GM19395 (cell line): ENCODE data around the gene ISLR2.

ENCODE experiments used
- ATAC-seq: cut with Tn5 transposase; IDR thresholded peaks from one replicate; pipeline ENCODE4 v1.9.1; 2021; ENCODE audit warnings: mild to moderate bottlenecking, moderate library complexity; ENCODE audit not compliant: unreplicated experiment

ISLR2 gene

DNA sequence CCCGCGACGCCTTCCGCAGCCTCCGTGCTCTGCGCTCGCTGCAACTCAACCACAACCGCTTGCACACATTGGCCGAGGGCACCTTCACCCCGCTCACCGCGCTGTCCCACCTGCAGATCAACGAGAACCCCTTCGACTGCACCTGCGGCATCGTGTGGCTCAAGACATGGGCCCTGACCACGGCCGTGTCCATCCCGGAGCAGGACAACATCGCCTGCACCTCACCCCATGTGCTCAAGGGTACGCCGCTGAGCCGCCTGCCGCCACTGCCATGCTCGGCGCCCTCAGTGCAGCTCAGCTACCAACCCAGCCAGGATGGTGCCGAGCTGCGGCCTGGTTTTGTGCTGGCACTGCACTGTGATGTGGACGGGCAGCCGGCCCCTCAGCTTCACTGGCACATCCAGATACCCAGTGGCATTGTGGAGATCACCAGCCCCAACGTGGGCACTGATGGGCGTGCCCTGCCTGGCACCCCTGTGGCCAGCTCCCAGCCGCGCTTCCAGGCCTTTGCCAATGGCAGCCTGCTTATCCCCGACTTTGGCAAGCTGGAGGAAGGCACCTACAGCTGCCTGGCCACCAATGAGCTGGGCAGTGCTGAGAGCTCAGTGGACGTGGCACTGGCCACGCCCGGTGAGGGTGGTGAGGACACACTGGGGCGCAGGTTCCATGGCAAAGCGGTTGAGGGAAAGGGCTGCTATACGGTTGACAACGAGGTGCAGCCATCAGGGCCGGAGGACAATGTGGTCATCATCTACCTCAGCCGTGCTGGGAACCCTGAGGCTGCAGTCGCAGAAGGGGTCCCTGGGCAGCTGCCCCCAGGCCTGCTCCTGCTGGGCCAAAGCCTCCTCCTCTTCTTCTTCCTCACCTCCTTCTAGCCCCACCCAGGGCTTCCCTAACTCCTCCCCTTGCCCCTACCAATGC is 45.1 kb downstream of the ISLR2 start:
- no peak for ATAC-seq

DNA sequence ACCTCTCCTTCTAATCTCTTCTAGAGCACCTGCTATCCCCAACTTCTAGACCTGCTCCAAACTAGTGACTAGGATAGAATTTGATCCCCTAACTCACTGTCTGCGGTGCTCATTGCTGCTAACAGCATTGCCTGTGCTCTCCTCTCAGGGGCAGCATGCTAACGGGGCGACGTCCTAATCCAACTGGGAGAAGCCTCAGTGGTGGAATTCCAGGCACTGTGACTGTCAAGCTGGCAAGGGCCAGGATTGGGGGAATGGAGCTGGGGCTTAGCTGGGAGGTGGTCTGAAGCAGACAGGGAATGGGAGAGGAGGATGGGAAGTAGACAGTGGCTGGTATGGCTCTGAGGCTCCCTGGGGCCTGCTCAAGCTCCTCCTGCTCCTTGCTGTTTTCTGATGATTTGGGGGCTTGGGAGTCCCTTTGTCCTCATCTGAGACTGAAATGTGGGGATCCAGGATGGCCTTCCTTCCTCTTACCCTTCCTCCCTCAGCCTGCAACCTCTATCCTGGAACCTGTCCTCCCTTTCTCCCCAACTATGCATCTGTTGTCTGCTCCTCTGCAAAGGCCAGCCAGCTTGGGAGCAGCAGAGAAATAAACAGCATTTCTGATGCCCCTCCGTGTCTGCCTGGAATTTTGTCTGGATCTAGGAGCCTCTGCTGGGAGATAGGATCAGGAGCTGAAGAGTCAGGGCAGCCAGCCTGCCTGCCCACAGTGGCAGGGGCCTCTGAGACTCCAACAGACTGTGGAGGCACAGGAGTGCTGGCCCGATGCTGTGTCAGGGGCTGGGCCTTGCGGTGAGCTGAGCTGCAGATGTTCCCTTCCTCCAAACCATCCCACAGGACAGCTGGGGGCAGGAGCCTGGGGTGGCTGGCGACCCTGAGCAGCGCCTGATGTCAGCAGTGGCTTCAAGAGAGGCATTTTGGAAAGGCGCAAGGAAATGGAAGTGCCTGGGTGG is 46.2 kb downstream of the ISLR2 start:
- ATAC-seq: no peak

DNA sequence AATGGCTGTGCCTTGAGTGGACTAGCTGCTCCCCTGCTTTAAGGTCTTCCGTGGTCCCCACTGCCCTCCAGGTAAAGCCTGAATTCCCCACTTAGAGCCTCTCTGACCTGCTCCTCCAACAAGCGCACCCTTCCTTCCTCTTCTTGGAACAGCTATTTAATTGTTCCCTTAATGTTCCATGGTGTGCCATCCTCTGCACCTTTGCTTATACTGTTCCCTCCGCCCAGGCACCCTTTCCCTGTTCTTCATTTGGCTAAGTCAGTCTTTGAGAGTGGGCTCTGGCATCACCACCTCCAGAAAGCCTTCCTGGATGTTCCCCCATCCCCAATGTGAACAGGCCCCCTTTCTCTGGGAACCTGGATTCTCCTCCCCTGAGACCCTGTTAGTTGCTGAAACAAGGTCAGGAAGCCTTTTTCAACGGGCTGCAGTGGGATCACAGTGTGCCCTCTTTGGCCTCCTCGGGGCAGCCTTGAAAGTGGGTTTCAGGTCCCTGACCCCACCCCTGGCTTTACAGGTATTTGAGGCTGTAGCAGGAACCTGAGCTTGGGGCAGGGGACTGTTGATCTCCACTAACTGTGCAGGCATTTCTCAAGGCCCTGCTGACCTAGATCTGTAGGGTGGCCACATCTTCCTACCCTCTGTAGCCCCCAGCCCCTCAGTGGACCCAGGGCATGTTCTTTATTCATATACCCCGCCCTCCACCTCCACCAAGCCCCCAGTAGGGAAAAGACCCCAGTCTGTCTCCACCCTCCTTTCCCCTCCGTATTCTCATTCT is 48.1 kb downstream of the ISLR2 start:
- ATAC-seq: no peak

DNA sequence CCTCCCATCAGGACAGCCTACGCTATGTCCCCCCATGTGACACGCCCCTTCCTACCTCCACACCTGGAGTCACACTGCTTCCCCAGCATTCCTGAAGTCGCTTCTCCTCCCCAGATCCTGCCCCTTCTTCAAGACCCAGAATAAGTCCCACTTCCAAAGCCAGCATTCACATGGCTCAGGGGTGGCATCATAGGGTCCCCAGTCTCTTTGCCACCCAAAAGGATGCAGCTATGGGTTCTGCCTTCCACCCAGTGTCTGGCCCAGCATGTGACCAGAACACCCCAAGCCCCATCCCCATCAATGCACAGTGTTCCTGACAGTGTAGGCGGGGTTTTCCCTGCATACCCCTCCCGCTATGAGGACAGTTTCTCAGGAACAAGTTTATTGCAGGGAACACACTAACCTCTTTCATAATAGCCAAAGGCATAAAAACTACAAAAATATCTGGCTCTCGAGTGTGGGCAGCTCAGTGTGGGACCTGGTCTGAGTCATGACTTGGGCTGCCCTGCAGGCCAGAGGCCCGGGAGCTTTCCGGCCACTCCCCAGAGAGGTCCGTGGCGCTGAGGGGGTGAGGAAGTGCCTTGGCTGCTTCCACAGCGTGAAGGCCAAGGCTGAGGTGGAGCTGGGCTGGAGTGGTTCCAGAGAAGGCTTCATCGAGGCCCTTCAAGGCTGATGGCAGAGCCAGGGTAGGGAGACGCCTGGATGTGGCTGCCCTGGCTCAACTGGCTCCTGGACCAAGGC is 48.9 kb downstream of the ISLR2 start:
- ATAC-seq: no peak

DNA sequence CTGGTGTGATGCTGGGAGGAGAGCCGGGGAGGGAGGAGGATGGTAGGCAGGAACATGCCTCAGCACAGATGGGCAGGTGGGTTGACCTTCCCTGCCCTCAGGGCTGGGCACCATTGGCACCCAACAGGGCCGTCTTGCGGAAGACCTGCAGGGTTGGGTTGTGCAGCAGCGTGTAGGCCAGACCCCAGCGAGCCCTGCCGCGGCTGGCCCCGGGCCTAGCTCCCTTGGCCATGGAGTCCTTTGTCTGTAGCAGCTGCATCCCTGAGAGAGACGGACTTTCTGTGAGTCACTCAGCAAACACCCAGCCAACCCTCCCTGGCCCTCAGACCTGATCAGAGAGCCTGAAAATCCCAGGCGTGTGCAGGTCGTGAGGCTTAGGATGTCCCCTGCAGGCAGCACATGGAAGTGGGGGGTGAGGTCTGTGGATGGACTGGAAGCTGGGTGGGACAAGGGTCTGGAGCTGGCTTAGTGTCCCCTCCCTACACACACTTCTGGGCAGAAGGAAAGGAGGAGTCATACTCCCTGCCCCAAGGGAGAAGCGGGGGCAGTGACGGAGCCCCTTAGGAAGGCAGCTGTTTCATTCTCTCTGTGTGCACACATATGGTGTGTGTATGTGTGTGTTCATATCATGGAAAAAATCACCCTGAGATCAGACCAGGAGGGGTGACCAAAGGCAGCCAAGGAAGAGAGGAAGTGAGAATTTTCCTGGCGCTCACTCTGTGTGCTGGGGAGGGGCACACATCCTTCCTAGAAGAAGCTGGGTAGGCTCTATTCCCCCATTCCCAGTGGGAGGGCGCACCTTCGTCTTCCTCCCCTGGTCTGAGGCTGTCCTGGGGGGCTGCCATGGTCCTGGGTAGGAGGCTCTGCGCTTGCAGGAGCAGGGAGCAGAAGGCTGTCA is 49.8 kb downstream of the ISLR2 start:
- ATAC-seq: no peak

DNA sequence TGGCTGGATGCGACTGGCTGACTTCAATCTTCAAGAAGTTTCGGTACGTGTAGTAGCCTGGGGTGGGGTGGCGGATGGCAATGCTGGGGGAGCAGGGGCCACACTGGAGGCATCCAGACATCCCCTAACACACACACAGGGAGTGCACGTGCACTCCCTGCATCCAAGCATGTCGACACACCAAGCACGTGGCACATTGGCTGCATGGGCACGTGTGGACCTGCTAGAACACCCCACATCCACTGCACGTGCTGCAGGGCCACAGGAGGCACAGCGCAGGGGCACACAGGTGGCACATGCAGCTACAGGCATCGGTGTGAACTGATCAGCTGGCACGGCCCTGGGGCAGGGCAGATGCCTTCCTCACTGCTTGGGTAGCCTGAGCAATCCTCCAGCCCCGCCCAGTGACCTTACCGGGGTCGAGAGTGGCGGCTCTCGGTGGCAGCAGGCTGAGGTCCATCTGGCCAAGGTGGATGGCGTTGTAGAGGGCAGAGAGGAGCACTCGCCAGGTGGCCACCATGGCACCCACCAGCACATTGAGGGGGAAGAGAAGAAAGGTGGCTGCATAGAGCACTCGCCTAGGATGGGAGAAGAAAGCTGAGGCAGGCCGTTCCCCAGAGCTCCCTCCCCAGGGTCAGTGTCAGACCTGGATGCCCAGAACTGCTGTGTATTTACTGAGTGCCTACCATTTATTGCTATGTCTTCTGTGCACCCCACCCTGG is 50.7 kb downstream of the ISLR2 start:
- no peak for ATAC-seq

DNA sequence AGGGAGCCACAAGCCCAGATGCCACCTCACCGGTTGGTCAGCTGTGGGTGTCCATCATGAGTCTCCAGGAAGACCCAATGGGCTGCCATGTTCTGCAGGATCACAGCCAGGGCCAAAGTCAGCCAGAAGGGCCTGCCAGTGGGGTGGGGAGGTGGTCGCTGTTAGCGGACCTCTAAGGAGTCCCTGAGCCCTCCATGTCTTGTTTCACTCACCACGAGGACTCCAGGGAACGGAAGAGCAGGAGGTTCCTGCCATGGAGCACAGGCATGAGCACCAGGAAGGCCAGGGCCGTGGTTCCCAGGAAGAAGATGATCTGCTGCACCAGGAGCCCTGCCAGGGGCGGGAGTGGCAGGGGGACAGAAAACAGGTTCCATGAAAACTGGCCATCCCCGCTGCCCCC is 51.7 kb downstream of the ISLR2 start:
- no peak for ATAC-seq

DNA sequence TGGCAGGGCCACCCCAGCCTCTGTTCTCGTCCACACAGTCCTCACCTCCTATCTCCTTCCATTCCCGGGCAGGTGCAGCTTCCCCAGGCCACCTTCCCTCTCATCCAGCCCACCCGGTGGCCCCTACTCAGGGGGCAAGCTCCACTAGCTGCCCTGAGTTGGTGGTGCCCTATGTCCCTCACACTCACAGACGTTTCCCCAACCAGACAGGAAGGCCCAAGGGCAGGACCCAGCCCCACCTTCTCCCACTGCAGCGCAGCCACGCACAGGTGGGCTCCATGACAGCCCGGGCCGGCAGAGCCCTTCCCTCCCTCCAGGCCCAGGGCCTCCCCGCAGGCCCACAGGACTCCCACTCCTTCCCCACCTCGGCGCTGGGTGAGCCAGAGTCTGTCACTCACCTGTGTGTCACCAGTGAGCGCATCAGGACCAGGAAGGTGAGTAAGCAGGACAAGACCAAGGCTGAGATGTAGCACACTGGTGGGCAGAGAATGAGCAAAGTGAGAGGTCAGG is 54.3 kb downstream of the ISLR2 start:
- ATAC-seq: no peak

DNA sequence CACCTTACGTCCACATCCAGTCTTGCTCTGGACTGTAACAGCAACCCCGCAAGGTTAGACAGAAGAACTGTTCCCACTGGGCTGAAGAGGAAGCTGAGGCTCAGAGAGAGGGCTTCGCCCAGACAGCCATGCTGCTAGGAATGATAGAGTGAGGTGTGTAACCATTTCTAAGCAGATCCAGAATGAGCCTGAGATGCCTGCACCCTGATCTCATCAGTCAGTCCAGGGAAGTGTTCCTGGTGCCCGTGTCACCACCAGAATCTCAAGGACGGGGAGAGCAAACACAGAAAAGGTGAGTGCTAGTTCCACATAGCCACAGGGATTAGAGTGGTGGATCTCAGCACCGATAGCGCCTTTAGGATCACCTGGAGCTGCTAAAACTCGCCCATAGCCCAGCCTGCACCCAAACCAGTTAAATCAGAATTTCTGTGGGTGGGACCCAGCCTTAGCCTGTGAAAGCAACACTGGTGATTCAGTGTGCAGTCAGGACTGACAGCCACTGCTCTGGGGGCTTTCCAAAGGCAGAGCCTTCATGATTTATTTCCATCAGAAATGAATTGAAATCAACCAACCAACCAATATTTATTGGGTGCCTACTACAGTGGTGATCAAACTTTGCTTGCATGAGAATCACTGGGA is 55.4 kb downstream of the ISLR2 start:
- no peak for ATAC-seq
